ENCODE results near the gene MASP2. TPM values are rescaled to one million over a fixed set of nuclear protein-coding genes. Genes with fewer than 3 reads are reported as not detected.

Gene MASP2
- total and polyA plus RNA-seq, 9 of the 15 experiments (the other 6 are each of a cell fraction or from before 2014, with no cell fraction given), result 0.01 to 0.23 (median 0.06) TPM; not detected in 3

DNA sequence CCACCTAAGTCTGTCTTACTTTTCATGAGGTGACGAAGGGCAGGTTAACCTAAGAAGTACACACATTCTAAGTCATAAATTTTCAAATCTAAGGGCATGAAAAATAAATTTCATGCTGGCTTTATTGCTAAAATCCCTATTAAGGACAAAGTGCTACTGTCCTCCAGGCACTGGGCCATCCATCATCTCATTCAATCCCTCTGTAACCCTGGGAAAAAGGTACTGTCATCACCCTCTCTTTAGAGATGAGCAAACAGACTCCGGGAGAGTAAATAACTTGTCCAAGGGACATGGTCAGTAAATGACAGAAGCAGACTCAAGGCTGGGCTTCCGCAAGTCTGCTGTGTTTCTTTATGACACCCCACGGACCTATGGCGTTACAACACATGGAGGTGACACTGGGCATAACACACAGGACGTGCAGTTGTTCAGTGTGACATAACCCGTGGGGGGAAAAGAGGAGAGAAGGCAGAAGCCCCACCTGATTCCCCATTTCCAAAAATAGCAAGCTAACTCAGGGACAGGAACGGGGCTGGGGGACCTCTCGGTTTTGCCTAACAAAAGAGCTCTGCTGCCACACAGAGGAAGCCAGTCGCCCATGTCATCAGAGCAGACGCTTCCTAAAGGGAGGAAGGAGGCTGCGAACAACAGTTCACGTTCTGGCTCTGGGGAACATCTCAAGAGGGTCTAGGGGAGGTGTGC, 25.3 kb upstream of the MASP2 start (continued):
- TF ChIP-seq, protein P1, sequence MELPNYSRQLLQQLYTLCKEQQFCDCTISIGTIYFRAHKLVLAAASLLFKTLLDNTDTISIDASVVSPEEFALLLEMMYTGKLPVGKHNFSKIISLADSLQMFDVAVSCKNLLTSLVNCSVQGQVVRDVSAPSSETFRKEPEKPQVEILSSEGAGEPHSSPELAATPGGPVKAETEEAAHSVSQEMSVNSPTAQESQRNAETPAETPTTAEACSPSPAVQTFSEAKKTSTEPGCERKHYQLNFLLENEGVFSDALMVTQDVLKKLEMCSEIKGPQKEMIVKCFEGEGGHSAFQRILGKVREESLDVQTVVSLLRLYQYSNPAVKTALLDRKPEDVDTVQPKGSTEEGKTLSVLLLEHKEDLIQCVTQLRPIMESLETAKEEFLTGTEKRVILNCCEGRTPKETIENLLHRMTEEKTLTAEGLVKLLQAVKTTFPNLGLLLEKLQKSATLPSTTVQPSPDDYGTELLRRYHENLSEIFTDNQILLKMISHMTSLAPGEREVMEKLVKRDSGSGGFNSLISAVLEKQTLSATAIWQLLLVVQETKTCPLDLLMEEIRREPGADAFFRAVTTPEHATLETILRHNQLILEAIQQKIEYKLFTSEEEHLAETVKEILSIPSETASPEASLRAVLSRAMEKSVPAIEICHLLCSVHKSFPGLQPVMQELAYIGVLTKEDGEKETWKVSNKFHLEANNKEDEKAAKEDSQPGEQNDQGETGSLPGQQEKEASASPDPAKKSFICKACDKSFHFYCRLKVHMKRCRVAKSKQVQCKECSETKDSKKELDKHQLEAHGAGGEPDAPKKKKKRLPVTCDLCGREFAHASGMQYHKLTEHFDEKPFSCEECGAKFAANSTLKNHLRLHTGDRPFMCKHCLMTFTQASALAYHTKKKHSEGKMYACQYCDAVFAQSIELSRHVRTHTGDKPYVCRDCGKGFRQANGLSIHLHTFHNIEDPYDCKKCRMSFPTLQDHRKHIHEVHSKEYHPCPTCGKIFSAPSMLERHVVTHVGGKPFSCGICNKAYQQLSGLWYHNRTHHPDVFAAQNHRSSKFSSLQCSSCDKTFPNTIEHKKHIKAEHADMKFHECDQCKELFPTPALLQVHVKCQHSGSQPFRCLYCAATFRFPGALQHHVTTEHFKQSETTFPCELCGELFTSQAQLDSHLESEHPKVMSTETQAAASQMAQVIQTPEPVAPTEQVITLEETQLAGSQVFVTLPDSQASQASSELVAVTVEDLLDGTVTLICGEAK (IDR thresholded peaks at IDR 0.05), result no peak
- TF ChIP-seq, protein P1 (CRISPR knock-in tag; IDR thresholded peaks at IDR 0.05), result no peak
- TF ChIP-seq KLF6 (CRISPR knock-in tag; IDR thresholded peaks at IDR 0.05; ENCODE audit: borderline replicate concordance), result no peak
- no peak for TF ChIP-seq KDM4B (IDR thresholded peaks at IDR 0.05; ENCODE audit: borderline replicate concordance in 2 of 2, low read depth in 1 of 2)
